Breast epithelium (tissue), 3 donors: Measurements from ENCODE around the gene PSMB11.

Experiments
- CTCF ChIP-seq, 3 donors: fragments of 450-650 bp; IDR thresholded peaks; one replicate each; pipeline ENCODE4 v1.5.1; 2016 to 2017; ENCODE audit warnings: antibody characterized with exemption in 3 of 3, mild to moderate bottlenecking in 3 of 3, moderate library complexity in 3 of 3
- POLR2AphosphoS5 ChIP-seq, 3 donors: sonication (generic); formaldehyde crosslinking; IDR thresholded peaks; one replicate each; pipeline ENCODE4 v1.6.1; 2017; ENCODE audit warnings: antibody characterized with exemption in 3 of 3

GRCh38 chr14:23047034-23047634 is 5.1 kb downstream of the PSMB11 start:
- TF ChIP-seq POLR2AphosphoS5 (IDR thresholded peaks at IDR 0.05) (no peak), CTCF (IDR thresholded peaks at IDR 0.05) (no peak)
